Smooth muscle cell (in vitro differentiated cells): ENCODE results near the gene GPR34. TPM values are rescaled to one million over a fixed set of nuclear protein-coding genes. Genes with fewer than 3 reads are reported as not detected.

Experiments
- DNase-seq: peaks from one replicate; lab custom pipeline; 2025; ENCODE audit not compliant: unreplicated experiment; lab: John Stamatoyannopoulos, UW
- H2AFZ ChIP-seq: fragments of 200-600 bp; sonication (generic); 2 replicates; pipeline ENCODE4 v1.6.0; 2016; ENCODE audit warnings: antibody characterized with exemption, low read depth, mild to moderate bottlenecking
- H3F3A ChIP-seq: fragments of 200-600 bp; sonication (generic); 2 replicates; pipeline ENCODE4 v1.6.0; 2017; ENCODE audit warnings: antibody characterized with exemption, low read depth
- H3K27ac ChIP-seq: fragments of 200-600 bp; sonication (generic); 2 replicates; pipeline ENCODE4 v1.5.1; 2016; ENCODE audit warnings: low read depth, mild to moderate bottlenecking
- H3K27me3 ChIP-seq: fragments of 200-600 bp; sonication (generic); 2 replicates; pipeline ENCODE4 v1.6.1; 2016; ENCODE audit warnings: low read depth, mild to moderate bottlenecking
- H3K36me3 ChIP-seq: fragments of 200-600 bp; sonication (generic); 2 replicates; pipeline ENCODE4 v1.5.1; 2016; ENCODE audit warnings: low read depth
- H3K4me1 ChIP-seq: fragments of 200-600 bp; sonication (generic); 2 replicates; pipeline ENCODE4 v1.5.1; 2016; ENCODE audit warnings: low read depth
- H3K4me2 ChIP-seq: fragments of 200-600 bp; sonication (generic); 2 replicates; pipeline ENCODE4 v1.6.0; 2016; ENCODE audit warnings: mild to moderate bottlenecking
- H3K4me3 ChIP-seq: fragments of 200-600 bp; sonication (generic); 2 replicates; pipeline ENCODE4 v1.5.1; 2016; ENCODE audit warnings: mild to moderate bottlenecking
- H3K79me2 ChIP-seq: fragments of 200-600 bp; sonication (generic); 2 replicates; pipeline ENCODE4 v1.6.0; 2016; ENCODE audit warnings: low read depth, mild to moderate bottlenecking
- H3K9ac ChIP-seq: fragments of 200-600 bp; sonication (generic); 2 replicates; pipeline ENCODE4 v1.6.0; 2016; ENCODE audit warnings: low read depth
- H3K9me3 ChIP-seq: fragments of 200-600 bp; sonication (generic); replicated peaks from 2 replicates; pipeline ENCODE4 v1.5.1; 2016; ENCODE audit warnings: low read depth
- H4K20me1 ChIP-seq: fragments of 200-600 bp; sonication (generic); 2 replicates; pipeline ENCODE4 v1.6.0; 2016; ENCODE audit warnings: low read depth
- CTCF ChIP-seq: fragments of 200-600 bp; sonication (generic); IDR thresholded peaks from 2 replicates; pipeline ENCODE4 v1.5.1; 2017; ENCODE audit warnings: borderline replicate concordance, mild to moderate bottlenecking, antibody characterized with exemption; ENCODE audit not compliant: insufficient read depth, poor library complexity, severe bottlenecking
- WGBS: methylation state at CpG from one replicate; pipeline ENCODE4 v1.1.7; 2016; ENCODE audit warnings: low lambda C conversion rate; 5-methylcytosine and 5-hydroxymethylcytosine counted together
- polyA plus RNA-seq: library from polyadenylated mRNA; unstranded; fragments of >200 nt; fragmentation: Nextera tagmentation; extraction: Ambion mirVana; gene quantifications from 2 replicates; pipeline ENCODE4 v1.2.1, GENCODE V29; 2016
- total RNA-seq: library from RNA; depleted of rRNA; stranded (reverse); fragments of >200 nt; gene quantifications from 2 replicates; pipeline ENCODE4 v1.2.3, GENCODE V29; 2014

The GPR34 gene
- total and polyA plus RNA-seq, 2 experiments from 2014 or later = 0.31 to 2.2 TPM

DNA sequence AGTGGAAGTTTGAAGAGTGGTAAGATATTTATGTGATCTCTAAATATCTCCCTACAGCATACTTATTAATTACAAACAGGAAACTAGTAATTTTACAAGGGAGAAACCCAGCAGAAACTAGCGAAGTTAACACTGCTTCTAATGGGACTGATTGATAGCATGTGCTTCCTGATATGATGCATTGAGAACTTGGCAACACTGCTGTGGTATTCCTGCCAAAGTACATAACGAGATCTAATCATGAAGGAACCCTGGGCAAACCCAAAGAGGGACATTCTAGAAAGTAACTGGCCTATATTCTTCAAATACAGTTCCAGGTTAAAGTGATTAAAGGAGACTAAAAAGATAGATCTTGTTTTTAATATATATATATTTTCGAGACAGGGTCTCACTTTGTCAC lies 4.6 kb upstream of the GPR34 start:
- Histone ChIP-seq H3K27me3 (no peaks in the 10 kb centered on the region), H4K20me1 (no peaks in the 10 kb centered on the region), H3K79me2 (no peaks in the 10 kb centered on the region), H3K4me1 (no peaks in the 10 kb centered on the region), H2AFZ (no peak overlapping the region), H3K9ac (no peak overlapping the region), H3K4me3 (no peak overlapping the region), H3F3A (no peaks in the 10 kb centered on the region), H3K36me3 (no peaks in the 10 kb centered on the region), H3K4me2 (no peak overlapping the region), H3K27ac (no peak overlapping the region), H3K9me3 (no peaks in the 10 kb centered on the region)
- TF ChIP-seq CTCF = no peak
- WGBS = 66% methylated on average over 3 of the region's 3 CpGs
- DNase-seq = no peak

DNA sequence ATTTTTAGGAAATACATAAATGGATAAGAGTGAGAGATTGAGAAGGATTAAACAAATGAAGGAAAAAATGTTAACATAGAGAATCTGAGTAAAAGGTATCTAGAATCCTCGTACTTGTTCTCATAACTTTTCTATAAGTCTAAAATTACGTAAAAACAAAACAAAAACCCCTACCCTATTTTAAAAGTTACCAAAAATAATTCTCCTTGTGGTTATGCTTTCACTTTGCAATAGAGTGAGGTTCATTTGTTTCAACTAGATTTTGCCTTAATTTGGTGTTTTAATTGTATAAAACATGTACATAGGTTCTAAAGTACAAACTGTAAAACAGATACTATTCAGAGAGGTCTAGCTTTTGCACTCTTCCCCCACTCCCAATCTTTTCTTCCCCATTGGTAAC lies 3.8 kb upstream of the GPR34 start:
- H3K36me3 ChIP-seq = no peaks in the 10 kb centered on the region
- H3K9me3 ChIP-seq = no peaks in the 10 kb centered on the region
- no peaks in the 10 kb centered on the region for H3K4me1 ChIP-seq
- no peaks in the 10 kb centered on the region for H3K27me3 ChIP-seq
- 88% methylated on average over 2 of the region's 2 CpGs for WGBS
- no peak overlapping the region for H3K27ac ChIP-seq
- H4K20me1 ChIP-seq = no peaks in the 10 kb centered on the region
- H3K4me2 ChIP-seq = no peak overlapping the region
- H3K79me2 ChIP-seq = no peaks in the 10 kb centered on the region
- DNase-seq = no peak
- no peaks in the 10 kb centered on the region for H3F3A ChIP-seq
- H2AFZ ChIP-seq = no peak overlapping the region
- no peak overlapping the region for H3K4me3 ChIP-seq
- no peak overlapping the region for H3K9ac ChIP-seq
- no peak for TF ChIP-seq CTCF

- Histone ChIP-seq H3K27ac (no peak overlapping the region), H3K4me2 (no peak overlapping the region), H3F3A (no peaks in the 10 kb centered on the region), H2AFZ (no peak overlapping the region), H3K4me1 (no peaks in the 10 kb centered on the region), H3K79me2 (no peaks in the 10 kb centered on the region), H3K9ac (no peak overlapping the region), H3K4me3 (no peak overlapping the region), H4K20me1 (no peaks in the 10 kb centered on the region), H3K36me3 (no peaks in the 10 kb centered on the region), H3K9me3 (no peaks in the 10 kb centered on the region), H3K27me3 (no peaks in the 10 kb centered on the region)
- WGBS = 73% methylated on average over 4 of the region's 4 CpGs
- TF ChIP-seq CTCF = no peak
- no peak for DNase-seq
Observed at GRCh38 chrX:41686788-41687187, 2.0 kb upstream of the GPR34 start.

DNA sequence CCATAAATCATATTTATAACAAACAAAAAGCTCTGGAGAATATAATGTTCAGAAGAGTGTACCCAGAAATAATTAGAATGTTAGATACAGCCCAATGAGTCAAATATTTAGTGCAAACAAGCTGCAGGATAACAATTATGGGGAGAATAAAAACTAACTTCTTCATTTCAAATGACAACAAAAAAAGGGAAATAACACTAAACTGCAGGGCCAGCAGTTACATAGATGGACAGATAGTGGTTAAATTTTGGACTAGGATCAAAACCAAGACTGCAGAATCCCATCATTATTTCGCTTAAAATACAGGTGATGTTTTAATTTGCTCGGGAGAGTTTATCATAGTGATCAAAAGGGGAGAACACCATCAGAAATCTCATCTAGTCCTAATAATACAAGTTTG lies 617 bp upstream of the GPR34 start:
- Histone ChIP-seq H3K4me1 (no peaks in the 10 kb centered on the region), H2AFZ (no peak overlapping the region), H3K9ac (no peak overlapping the region), H3K4me3 (no peak overlapping the region), H4K20me1 (no peaks in the 10 kb centered on the region), H3K27ac (no peak overlapping the region), H3K9me3 (no peaks in the 10 kb centered on the region), H3K4me2 (no peak overlapping the region), H3K27me3 (no peaks in the 10 kb centered on the region), H3K36me3 (no peaks in the 10 kb centered on the region), H3F3A (no peaks in the 10 kb centered on the region), H3K79me2 (no peaks in the 10 kb centered on the region)
- DNase-seq = no peak
- 77% methylated on average over 2 of the region's 2 CpGs for WGBS
- TF ChIP-seq CTCF = no peak
